Prostate gland (tissue), 2 donors: ENCODE results near the gene A1BG. TPM values are rescaled to one million over a fixed set of nuclear protein-coding genes. Genes with fewer than 3 reads are reported as not detected.
A peak's percentile ranks its signal among the peaks of the same experiment; 100 is the strongest.
"Not testable (repeated sequence)": the region's sequence is repeated elsewhere in the genome, so short reads cannot be mapped to it uniquely, and the experiment has no call there.

Experiments used
- DNase-seq: peaks from one replicate; pipeline ENCODE4 v3.0.0-alpha.2; 2019; ENCODE audit warnings: low spot score
- H3K27ac ChIP-seq, 2 donors: fragments of 200-600 bp; sonication (generic); 2 replicates each; pipeline ENCODE4 v1.5.1; 2017 to 2019
- H3K27me3 ChIP-seq: fragments of 200-600 bp; sonication (generic); replicated peaks from 2 replicates; pipeline ENCODE4 v1.5.1; 2019; ENCODE audit not compliant: insufficient read depth
- H3K36me3 ChIP-seq, 2 donors: fragments of 200-600 bp; sonication (generic); 1 replicate in 1 of 2; 2 replicates in 1 of 2; pipeline versions ENCODE4 v1.5.1 to v1.8.1; 2017 to 2019
- H3K4me1 ChIP-seq: fragments of 200-600 bp; sonication (generic); replicated peaks from 2 replicates; pipeline ENCODE4 v1.5.1; 2019
- H3K4me3 ChIP-seq, 2 donors: fragments of 200-600 bp; sonication (generic); 2 replicates each; pipeline ENCODE4 v1.5.1; 2017 to 2019
- H3K9me3 ChIP-seq: fragments of 200-600 bp; sonication (generic); 2 replicates; pipeline ENCODE4 v1.5.1; 2017
- CTCF ChIP-seq, 4 experiments: fragments of 200-600 bp in 2 of 4; fragments of 450-650 bp in 2 of 4; sonication (generic) in 2 of 4; IDR thresholded peaks; 1 replicate in 3 of 4; 2 replicates in 1 of 4; pipeline ENCODE4 v1.5.1; 2016 to 2019; ENCODE audit warnings: antibody characterized with exemption in 4 of 4, mild to moderate bottlenecking in 2 of 4, moderate library complexity in 2 of 4
- POLR2A ChIP-seq: fragments of 450-650 bp; IDR thresholded peaks from one replicate; pipeline ENCODE4 v1.6.1; 2016; ENCODE audit warnings: antibody characterized with exemption, mild to moderate bottlenecking
- POLR2AphosphoS5 ChIP-seq: sonication (generic); formaldehyde crosslinking; IDR thresholded peaks from one replicate; pipeline ENCODE4 v1.6.1; 2017; ENCODE audit warnings: antibody characterized with exemption
- WGBS: methylation state at CpG from one replicate; pipeline ENCODE4 v1.1.5; 2018; 5-methylcytosine and 5-hydroxymethylcytosine counted together
- intact Hi-C: fragments of 100-400 bp; cut with DNase I; formaldehyde crosslinking; loops from one replicate; pipeline ENCODE4 v1.14.2; 2022
- total RNA-seq, 2 donors: library from RNA; depleted of rRNA; stranded (reverse); fragments of >200 nt; gene quantifications; one replicate each; pipeline ENCODE4 v1.1.0, GENCODE V29; 2016

A1BG gene
- total RNA-seq, 2 donors from 2014 or later: 5.6 to 25.6 TPM

- no peak overlapping the region for H3K4me3 ChIP-seq
- DNase-seq: no peak
- no peak overlapping the region for H3K27ac ChIP-seq
- intact Hi-C loops: no loop called here
- H3K4me1 ChIP-seq: no peaks in the 10 kb centered on the region
- 38% methylated on average over 8 of the region's 8 CpGs for WGBS
- peaks cover 3% of the 10 kb centered on the region for H3K27me3 ChIP-seq
- H3K36me3 ChIP-seq: no peaks in the 10 kb centered on the region
- TF ChIP-seq POLR2A (no peak), POLR2AphosphoS5 (no peak), CTCF (IDR thresholded peaks at IDR 0.05) (no peak)
- no peaks in the 10 kb centered on the region for H3K9me3 ChIP-seq
Measured at GRCh38 chr19:58349590-58349989, 3.7 kb downstream of the A1BG start.

GRCh38 chr19:58348080-58348479 lies 5.2 kb downstream of the A1BG start:
- H3K4me1 ChIP-seq, H3K36me3 ChIP-seq, intact Hi-C loops, H3K27ac ChIP-seq, H3K9me3 ChIP-seq, H3K27me3 ChIP-seq, DNase-seq: not testable (repeated sequence)
- peak overlapping the region; percentile 44 for H3K4me3 ChIP-seq
- WGBS: 25% methylated on average over 12 of the region's 12 CpGs

- no peaks in the 10 kb centered on the region for H3K36me3 ChIP-seq
- H3K9me3 ChIP-seq: no peaks in the 10 kb centered on the region
- H3K4me3 ChIP-seq: peak overlapping the region; percentile 44
- no peaks in the 10 kb centered on the region for H3K4me1 ChIP-seq
- intact Hi-C loops: no loop called here
- WGBS: 3% methylated on average over 60 of the region's 82 CpGs
- TF ChIP-seq POLR2A: no peak
- peak; percentile 31 for TF ChIP-seq POLR2AphosphoS5
- H3K27ac ChIP-seq: peak overlapping the region; percentile 62 to 66
- DNase-seq: peak; percentile 18
- H3K27me3 ChIP-seq: peaks cover 3% of the 10 kb centered on the region
Measured at GRCh38 chr19:58346961-58347929, 6.0 kb downstream of the A1BG start.

- no peak for DNase-seq
- no peak overlapping the region for H3K4me3 ChIP-seq
- H3K36me3 ChIP-seq: no peaks in the 10 kb centered on the region
- H3K27me3 ChIP-seq: peaks cover 3% of the 10 kb centered on the region
- intact Hi-C loops: no loop called here
- H3K9me3 ChIP-seq: no peaks in the 10 kb centered on the region
- TF ChIP-seq CTCF (IDR thresholded peaks at IDR 0.05) (no peak), POLR2A (no peak), POLR2AphosphoS5 (no peak)
- H3K4me1 ChIP-seq: no peaks in the 10 kb centered on the region
- 61% methylated on average over 5 of the region's 5 CpGs for WGBS
- no peak overlapping the region for H3K27ac ChIP-seq
Measured at GRCh38 chr19:58345558-58345957, 7.7 kb downstream of the A1BG start.

GRCh38 chr19:58338825-58339558 lies 14.3 kb downstream of the A1BG start:
- intact Hi-C loops: no loop called here
- no peaks in the 10 kb centered on the region for H3K9me3 ChIP-seq
- peaks cover 0 to 4% of the 10 kb centered on the region in 2 donors for H3K36me3 ChIP-seq

More at GRCh38 chr19:58338825-58339558, 14.3 kb downstream of the A1BG start:
- H3K27ac ChIP-seq: no peak overlapping the region
- WGBS: 74% methylated on average over 30 of the region's 30 CpGs
- H3K4me3 ChIP-seq: no peak overlapping the region
- TF ChIP-seq POLR2A (no peak), CTCF (IDR thresholded peaks at IDR 0.05) (no peak), POLR2AphosphoS5 (no peak)
- H3K27me3 ChIP-seq: no peaks in the 10 kb centered on the region
- no peak for DNase-seq
- no peaks in the 10 kb centered on the region for H3K4me1 ChIP-seq
